Measurements from ENCODE around the gene HMOX2.

GRCh38 chr16:4467916-4468315, 8.3 kb upstream of the HMOX2 start:
- no peak for TF ChIP-seq L3MBTL2 (conservative IDR thresholded peaks at IDR 0.05)
- no peak for TF ChIP-seq ELF4 (IDR thresholded peaks at IDR 0.05)
- TF ChIP-seq FOXM1 (IDR thresholded peaks at IDR 0.05; ENCODE audit: borderline replicate concordance) = no peak
- TF ChIP-seq BHLHE40 (IDR thresholded peaks at IDR 0.05; ENCODE audit: borderline replicate concordance) = no peak
- no peak for TF ChIP-seq TARDBP (IDR thresholded peaks at IDR 0.05)
- TF ChIP-seq SP1 (IDR thresholded peaks at IDR 0.05) = no peak
- no peak for TF ChIP-seq CTBP1 (IDR thresholded peaks at IDR 0.05; ENCODE audit: borderline replicate concordance)
- TF ChIP-seq SUZ12 (IDR thresholded peaks at IDR 0.05) = no peak
- no peak for TF ChIP-seq FOXA1 (IDR thresholded peaks at IDR 0.05)
- no peak for TF ChIP-seq ARNT (IDR thresholded peaks at IDR 0.05)
